ENCODE measurements around the gene PTPMT1. TPM values are rescaled to one million over a fixed set of nuclear protein-coding genes. Genes with fewer than 3 reads are reported as not detected.
A peak's percentile ranks its signal among the peaks of the same experiment; 100 is the strongest.

PTPMT1 gene
- polyA plus RNA-seq, 2 of the 4 experiments (the other 2 are of a cell fraction), result 63.4 to 69.2 TPM

- no peaks in the 10 kb centered on the region for H3K9me3 ChIP-seq
- H3K4me1 ChIP-seq, result peaks cover 8% of the 10 kb centered on the region; the same call in 2 of the 3 replicates
- WGBS (ENCODE audit: missing lambda C conversion rate), result 88% methylated on average over 5 of the region's 5 CpGs
- ChIA-PET CTCF (no interaction called here), POLR2A (no interaction called here)
- DNase-seq (ENCODE audit: low read depth in 1 of 2, low spot score in 1 of 2) (no peak), ATAC-seq (no peak), FAIRE-seq (no peak)
- no peak overlapping the region for H3K27ac ChIP-seq
- TF ChIP-seq MAZ (IDR thresholded peaks at IDR 0.05; ENCODE audit: borderline replicate concordance, low read depth, low read length), result no peak
- TF ChIP-seq, protein P1, sequence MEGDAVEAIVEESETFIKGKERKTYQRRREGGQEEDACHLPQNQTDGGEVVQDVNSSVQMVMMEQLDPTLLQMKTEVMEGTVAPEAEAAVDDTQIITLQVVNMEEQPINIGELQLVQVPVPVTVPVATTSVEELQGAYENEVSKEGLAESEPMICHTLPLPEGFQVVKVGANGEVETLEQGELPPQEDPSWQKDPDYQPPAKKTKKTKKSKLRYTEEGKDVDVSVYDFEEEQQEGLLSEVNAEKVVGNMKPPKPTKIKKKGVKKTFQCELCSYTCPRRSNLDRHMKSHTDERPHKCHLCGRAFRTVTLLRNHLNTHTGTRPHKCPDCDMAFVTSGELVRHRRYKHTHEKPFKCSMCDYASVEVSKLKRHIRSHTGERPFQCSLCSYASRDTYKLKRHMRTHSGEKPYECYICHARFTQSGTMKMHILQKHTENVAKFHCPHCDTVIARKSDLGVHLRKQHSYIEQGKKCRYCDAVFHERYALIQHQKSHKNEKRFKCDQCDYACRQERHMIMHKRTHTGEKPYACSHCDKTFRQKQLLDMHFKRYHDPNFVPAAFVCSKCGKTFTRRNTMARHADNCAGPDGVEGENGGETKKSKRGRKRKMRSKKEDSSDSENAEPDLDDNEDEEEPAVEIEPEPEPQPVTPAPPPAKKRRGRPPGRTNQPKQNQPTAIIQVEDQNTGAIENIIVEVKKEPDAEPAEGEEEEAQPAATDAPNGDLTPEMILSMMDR (IDR thresholded peaks at IDR 0.05), result no peak
- no peak for TF ChIP-seq MYC (IDR thresholded peaks at IDR 0.05; ENCODE audit: borderline replicate concordance, low read length)
- no peak for TF ChIP-seq RAD21 (conservative IDR thresholded peaks at IDR 0.05 in 1 of 2, IDR thresholded peaks at IDR 0.05 in 1 of 2)
- no peak for TF ChIP-seq KDM1A (IDR thresholded peaks at IDR 0.05; ENCODE audit: low read depth)
- no peak for TF ChIP-seq HOXB13 (CRISPR knock-in tag; IDR thresholded peaks at IDR 0.05; ENCODE audit: low read depth)
- no peak for TF ChIP-seq HMGXB4 (CRISPR knock-in tag; IDR thresholded peaks at IDR 0.05; ENCODE audit: borderline replicate concordance)
- TF ChIP-seq HDAC2 (IDR thresholded peaks at IDR 0.05), result no peak
- TF ChIP-seq FOSB (CRISPR knock-in tag; IDR thresholded peaks at IDR 0.05), result no peak
- H3K4me3 ChIP-seq, result no peak overlapping the region
- no peak overlapping the region for H3K4me2 ChIP-seq
Measured at GRCh38 chr11:47583844-47584243, 18.4 kb downstream of the PTPMT1 start.

GRCh38 chr11:47586098-47586855 lies 20.9 kb downstream of the PTPMT1 start, which contains the start of gene FAM180B:
FAM180B (plus strand) TSS chr11:47586678; CDS start chr11:47586769, 91 bp downstream.
- CTCF ChIA-PET, result interaction anchor here (0.6 to 1.4 kb wide), 4 partner anchors 12 to 31 kb away, joined by 3 to 5 read pairs (median 3); no protein-coding TSS in a partner anchor
- POLR2A ChIA-PET, result interaction anchor here (1.0 kb wide), 1 partner anchor 21 kb away, joined by 3 read pairs; the partner anchor contains the start of gene PTPMT1
- peak; percentile 27 to 33; a peak in 3 of 6 replicates for ATAC-seq
- no peak within 1 kb of the TSS for H3K4me3 ChIP-seq
- FAIRE-seq, result no peak
- H3K27ac ChIP-seq, result no peak within 1 kb of the TSS
- H3K4me1 ChIP-seq, result no peaks in the 10 kb centered on the region
- no peak within 1 kb of the TSS for H3K4me2 ChIP-seq
- 76% methylated on average over 10 of the region's 12 CpGs for WGBS (ENCODE audit: missing lambda C conversion rate)
- no peak for TF ChIP-seq FOSB (CRISPR knock-in tag; IDR thresholded peaks at IDR 0.05)
- TF ChIP-seq RAD21 (conservative IDR thresholded peaks at IDR 0.05 in 1 of 2, IDR thresholded peaks at IDR 0.05 in 1 of 2), result no peak
- TF ChIP-seq SREBF2 (IDR thresholded peaks at IDR 0.05), result no peak
- TF ChIP-seq TFCP2L1 (CRISPR knock-in tag; IDR thresholded peaks at IDR 0.05), result no peak
- TF ChIP-seq FOXS1 (CRISPR knock-in tag; IDR thresholded peaks at IDR 0.05), result no peak
- no peak for TF ChIP-seq HOXA7 (CRISPR knock-in tag; IDR thresholded peaks at IDR 0.05)
- TF ChIP-seq HEYL (CRISPR knock-in tag; IDR thresholded peaks at IDR 0.05), result no peak
- TF ChIP-seq HOXB5 (CRISPR knock-in tag; IDR thresholded peaks at IDR 0.05), result no peak
- no peak for TF ChIP-seq ATOH8 (CRISPR knock-in tag; IDR thresholded peaks at IDR 0.05; ENCODE audit: low read depth)
- TF ChIP-seq MAX (IDR thresholded peaks at IDR 0.05), result no peak
- no peak for TF ChIP-seq CHD4 (IDR thresholded peaks at IDR 0.05; ENCODE audit: borderline replicate concordance)
- DNase-seq (ENCODE audit: low read depth in 1 of 2, low spot score in 1 of 2), result no peak
- H3K9me3 ChIP-seq, result no peaks in the 10 kb centered on the region

Data from A549 (cell line).